Spleen (tissue), 11 donors: ENCODE data around the gene MAD2L1BP. TPM values are rescaled to one million over a fixed set of nuclear protein-coding genes. Genes with fewer than 3 reads are reported as not detected.
"Not testable (repeated sequence)": the region's sequence is repeated elsewhere in the genome, so short reads cannot be mapped to it uniquely, and the experiment has no call there.

Experiments
- DNase-seq: peaks from one replicate; pipeline ENCODE4 v3.0.0-alpha.2; 2020
- H3K27ac ChIP-seq, 8 donors: fragments of 200-600 bp; sonication (generic) in 7 of 8; 1 replicate in 4 of 8; 2 replicates in 4 of 8; pipeline versions ENCODE4 v1.5.0 to v1.8.0; 2016 to 2021; ENCODE audit warnings: inconsistent platforms in 4 of 8, mild to moderate bottlenecking in 4 of 8, moderate library complexity in 1 of 8
- H3K27me3 ChIP-seq, 7 donors: fragments of 200-600 bp; sonication (generic) in 6 of 7; replicated peaks in 1 of 7; 1 replicate in 4 of 7; 2 replicates in 3 of 7; pipeline versions ENCODE4 v1.5.0 to v1.8.0; 2016 to 2021; ENCODE audit warnings: inconsistent platforms in 3 of 7, mild to moderate bottlenecking in 1 of 7
- H3K36me3 ChIP-seq, 6 donors: fragments of 200-600 bp; sonication (generic) in 5 of 6; 1 replicate in 4 of 6; 2 replicates in 2 of 6; pipeline versions ENCODE4 v1.5.0 to v1.8.0; 2016 to 2021; ENCODE audit warnings: inconsistent platforms in 2 of 6
- H3K4me1 ChIP-seq, 6 donors: fragments of 200-600 bp; sonication (generic) in 5 of 6; 1 replicate in 3 of 6; 2 replicates in 3 of 6; pipeline versions ENCODE4 v1.5.0 to v1.8.0; 2016 to 2021; ENCODE audit warnings: inconsistent platforms in 3 of 6
- H3K4me3 ChIP-seq, 8 donors: fragments of 200-600 bp; sonication (generic) in 7 of 8; 1 replicate in 4 of 8; 2 replicates in 4 of 8; pipeline versions ENCODE4 v1.5.0 to v1.8.0; 2016 to 2021; ENCODE audit warnings: inconsistent platforms in 4 of 8, mild to moderate bottlenecking in 4 of 8, moderate library complexity in 2 of 8
- H3K9me3 ChIP-seq, 8 donors: fragments of 200-600 bp; sonication (generic) in 7 of 8; 1 replicate in 4 of 8; 2 replicates in 4 of 8; pipeline versions ENCODE4 v1.5.0 to v1.8.0; 2016 to 2021; ENCODE audit warnings: inconsistent platforms in 4 of 8
- POLR2A ChIP-seq, 3 donors: fragments of 450-650 bp; IDR thresholded peaks; one replicate each; pipeline ENCODE4 v1.5.1; 2017; ENCODE audit warnings: antibody characterized with exemption in 3 of 3, mild to moderate bottlenecking in 1 of 3
- POLR2AphosphoS5 ChIP-seq, 3 donors: sonication (generic); formaldehyde crosslinking; IDR thresholded peaks; one replicate each; pipeline ENCODE4 v1.5.1; 2017; ENCODE audit warnings: antibody characterized with exemption in 3 of 3
- WGBS, 5 donors: extraction: QIAGEN DNeasy Blood & Tissue Kit in 3 of 5; methylation state at CpG; one replicate each; pipeline versions ENCODE4 v1.1.5 to v1.1.7; 2013 to 2018; 5-methylcytosine and 5-hydroxymethylcytosine counted together
- intact Hi-C: fragments of 100-400 bp; cut with DNase I; formaldehyde crosslinking; loops from one replicate; pipeline ENCODE4 v1.15.0; 2023; ENCODE audit warnings: low total_unique reads
- polyA plus RNA-seq, 3 donors: library from polyadenylated mRNA; stranded (reverse); fragments of 200-250 nt; gene quantifications; one replicate each; pipeline ENCODE4 v1.2.1, GENCODE V29; 2013
- total RNA-seq, 7 donors: library from RNA; depleted of rRNA in 3 of 7; stranded (reverse); fragments of >200 nt in 3 of 7; fragmentation: NEBNext Ultra II Directional in 4 of 7; extraction: Animal tissue kit (Norgen Biotek cat#: 25700) in 4 of 7; gene quantifications; one replicate each; pipeline versions ENCODE4 v1.1.0 to v1.2.1, GENCODE V29; 2016 to 2021
- TF ChIP-seq, protein P1 (sequence below), 11 experiments: fragments of 200-600 bp in 7 of 11; fragments of 450-650 bp in 4 of 11; sonication (generic) in 4 of 11; IDR thresholded peaks in 8 of 11; conservative IDR thresholded peaks in 3 of 11; 1 replicate in 7 of 11; 2 replicates in 4 of 11; pipeline versions ENCODE4 v1.4.0 to v1.8.0; 2016 to 2021; ENCODE audit warnings: antibody characterized with exemption in 11 of 11, inconsistent platforms in 4 of 11, mild to moderate bottlenecking in 1 of 11
- donor health status: healthy with polysubstance abuse.
- donor health status: DM: no; HTN: no; CAD: no; lungs with moderate emphysema.
- donor health status: DM: no; HTN: no; CAD: no.
- donor health status: Bipolar disorder and iron deficiency.
- donor health status: healthy.
- donor health status: DM: no; HTN: no; CAD: no.
- donor health status: DM: yes; HTN: yes; CAD: no.

MAD2L1BP gene
- total and polyA plus RNA-seq, 10 donors = 18.9 to 33.4 (median 21.7) TPM

- H3K9me3 ChIP-seq = peaks cover 0 to 9% (median 0%) of the 10 kb centered on the region in 8 donors
- no peaks in the 10 kb centered on the region for H3K4me1 ChIP-seq
- intact Hi-C loops = no loop called here
- peaks cover 0 to 3% (median 0%) of the 10 kb centered on the region in 7 donors for H3K27me3 ChIP-seq
- WGBS, 5 donors = 80 to 97% (median 88%) methylated on average over 3 of the region's 3 CpGs
- H3K36me3 ChIP-seq = no peaks in the 10 kb centered on the region
- TF ChIP-seq, protein P1, sequence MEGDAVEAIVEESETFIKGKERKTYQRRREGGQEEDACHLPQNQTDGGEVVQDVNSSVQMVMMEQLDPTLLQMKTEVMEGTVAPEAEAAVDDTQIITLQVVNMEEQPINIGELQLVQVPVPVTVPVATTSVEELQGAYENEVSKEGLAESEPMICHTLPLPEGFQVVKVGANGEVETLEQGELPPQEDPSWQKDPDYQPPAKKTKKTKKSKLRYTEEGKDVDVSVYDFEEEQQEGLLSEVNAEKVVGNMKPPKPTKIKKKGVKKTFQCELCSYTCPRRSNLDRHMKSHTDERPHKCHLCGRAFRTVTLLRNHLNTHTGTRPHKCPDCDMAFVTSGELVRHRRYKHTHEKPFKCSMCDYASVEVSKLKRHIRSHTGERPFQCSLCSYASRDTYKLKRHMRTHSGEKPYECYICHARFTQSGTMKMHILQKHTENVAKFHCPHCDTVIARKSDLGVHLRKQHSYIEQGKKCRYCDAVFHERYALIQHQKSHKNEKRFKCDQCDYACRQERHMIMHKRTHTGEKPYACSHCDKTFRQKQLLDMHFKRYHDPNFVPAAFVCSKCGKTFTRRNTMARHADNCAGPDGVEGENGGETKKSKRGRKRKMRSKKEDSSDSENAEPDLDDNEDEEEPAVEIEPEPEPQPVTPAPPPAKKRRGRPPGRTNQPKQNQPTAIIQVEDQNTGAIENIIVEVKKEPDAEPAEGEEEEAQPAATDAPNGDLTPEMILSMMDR (IDR thresholded peaks at IDR 0.05 in 8 of 11, conservative IDR thresholded peaks at IDR 0.05 in 3 of 11) = no peak
- TF ChIP-seq POLR2A (IDR thresholded peaks at IDR 0.05) = no peak
- TF ChIP-seq POLR2AphosphoS5 (IDR thresholded peaks at IDR 0.05) = no peak
- H3K27ac ChIP-seq = no peak overlapping the region
- no peak overlapping the region for H3K4me3 ChIP-seq
- no peak for DNase-seq
Measured at GRCh38 chr6:43657221-43657802, 21.7 kb downstream of the MAD2L1BP start.

DNA sequence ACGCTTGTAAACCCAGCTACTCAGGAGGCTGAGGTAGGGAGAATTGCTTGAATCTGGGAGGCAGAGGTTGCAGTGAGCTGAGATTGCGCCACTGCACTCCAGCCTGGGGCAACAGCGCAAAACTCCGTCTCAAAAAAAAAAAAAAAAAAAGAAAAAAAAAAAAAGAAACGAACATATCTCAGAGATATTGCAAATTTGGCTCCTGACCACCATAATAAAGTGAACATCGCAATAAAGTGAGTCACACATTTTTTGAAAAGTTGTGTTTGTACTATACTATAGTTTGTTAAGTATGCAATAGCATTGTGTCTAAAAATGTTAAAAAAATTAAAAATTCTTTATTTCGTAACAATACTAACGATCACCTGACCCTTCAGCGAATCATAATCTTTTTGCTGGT, 22.5 kb downstream of the MAD2L1BP start:
- DNase-seq = no peak
- Histone ChIP-seq H3K4me3 (no peak overlapping the region), H3K27me3 (peaks cover 0 to 3% (median 0%) of the 10 kb centered on the region in 7 donors), H3K9me3 (peaks cover 0 to 9% (median 0%) of the 10 kb centered on the region in 8 donors), H3K4me1 (no peaks in the 10 kb centered on the region), H3K27ac (no peak overlapping the region), H3K36me3 (no peaks in the 10 kb centered on the region)
- intact Hi-C loops = no loop called here
- 84 to 96% (median 89%) methylated on average over 9 of the region's 9 CpGs for WGBS, 5 donors
- TF ChIP-seq POLR2A (IDR thresholded peaks at IDR 0.05) (no peak), POLR2AphosphoS5 (IDR thresholded peaks at IDR 0.05) (no peak)
- TF ChIP-seq, protein P1 (IDR thresholded peaks at IDR 0.05 in 8 of 11, conservative IDR thresholded peaks at IDR 0.05 in 3 of 11) = no peak

DNA sequence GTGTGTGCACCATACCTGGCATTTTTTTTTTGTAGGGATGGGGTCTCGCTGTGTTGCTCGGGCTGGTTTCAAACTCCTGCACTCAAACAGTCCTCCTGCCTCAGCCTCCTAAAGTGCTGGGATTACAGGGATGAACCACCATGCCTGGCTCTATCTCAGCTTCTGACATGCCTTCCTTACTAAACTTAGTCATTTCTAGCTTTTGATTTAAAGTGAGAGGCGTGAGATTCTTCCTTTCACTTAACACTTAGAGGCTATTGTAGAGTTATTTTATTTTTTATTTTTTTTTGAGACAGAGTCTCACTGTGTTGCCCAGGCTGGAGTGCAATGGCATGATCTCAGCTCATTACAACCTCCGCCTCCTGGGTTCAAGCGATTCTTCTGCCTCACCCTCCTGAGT, 27.3 kb downstream of the MAD2L1BP start:
- H3K9me3 ChIP-seq, DNase-seq, H3K36me3 ChIP-seq, H3K27me3 ChIP-seq, H3K27ac ChIP-seq, H3K4me3 ChIP-seq: not testable (repeated sequence)
- 84 to 91% (median 87%) methylated on average over 5 of the region's 5 CpGs for WGBS, 5 donors
- peaks cover 6 to 13% (median 12%) of the 10 kb centered on the region in 6 donors for H3K4me1 ChIP-seq
- intact Hi-C loops = loop anchor here (10.0 kb wide), 1 partner anchor 92 kb away; no protein-coding TSS in a partner anchor

- peaks cover 0 to 15% (median 2%) of the 10 kb centered on the region in 6 donors for H3K36me3 ChIP-seq
- H3K4me3 ChIP-seq = no peak overlapping the region
- H3K27me3 ChIP-seq = peaks cover 0 to 5% (median 0%) of the 10 kb centered on the region in 7 donors
- intact Hi-C loops = loop anchor here (5.0 to 10.0 kb wide), 2 partner anchors 89 to 412 kb away; no protein-coding TSS in a partner anchor
- no peak overlapping the region for H3K27ac ChIP-seq
- WGBS, 5 donors = 86 to 100% (median 93%) methylated on average over 1 of the region's 1 CpG
- peaks cover 11 to 37% (median 23%) of the 10 kb centered on the region in 6 donors for H3K4me1 ChIP-seq
- peaks cover 0 to 9% (median 0%) of the 10 kb centered on the region in 8 donors for H3K9me3 ChIP-seq
- no peak for DNase-seq
- TF ChIP-seq, protein P1 (IDR thresholded peaks at IDR 0.05 in 8 of 11, conservative IDR thresholded peaks at IDR 0.05 in 3 of 11) = no peak
- TF ChIP-seq POLR2A (IDR thresholded peaks at IDR 0.05) = no peak
- TF ChIP-seq POLR2AphosphoS5 (IDR thresholded peaks at IDR 0.05) = no peak
Measured at GRCh38 chr6:43665376-43665775, 29.7 kb downstream of the MAD2L1BP start.
